ENCODE data around the gene PADI4. TPM values are rescaled to one million over a fixed set of nuclear protein-coding genes. Genes with fewer than 3 reads are reported as not detected.

The PADI4 gene
- total and polyA plus RNA-seq, 2 experiments from 2014 or later, result 0.45 to 0.52 TPM

- no peak overlapping the region for H3K4me3 ChIP-seq
- H3K9me3 Mint-ChIP-seq, result peaks cover 6% of the 10 kb centered on the region
- no peak for TF ChIP-seq CREB1 (CRISPR knock-in tag; IDR thresholded peaks at IDR 0.05; ENCODE audit: low read depth)
- TF ChIP-seq, protein P1, sequence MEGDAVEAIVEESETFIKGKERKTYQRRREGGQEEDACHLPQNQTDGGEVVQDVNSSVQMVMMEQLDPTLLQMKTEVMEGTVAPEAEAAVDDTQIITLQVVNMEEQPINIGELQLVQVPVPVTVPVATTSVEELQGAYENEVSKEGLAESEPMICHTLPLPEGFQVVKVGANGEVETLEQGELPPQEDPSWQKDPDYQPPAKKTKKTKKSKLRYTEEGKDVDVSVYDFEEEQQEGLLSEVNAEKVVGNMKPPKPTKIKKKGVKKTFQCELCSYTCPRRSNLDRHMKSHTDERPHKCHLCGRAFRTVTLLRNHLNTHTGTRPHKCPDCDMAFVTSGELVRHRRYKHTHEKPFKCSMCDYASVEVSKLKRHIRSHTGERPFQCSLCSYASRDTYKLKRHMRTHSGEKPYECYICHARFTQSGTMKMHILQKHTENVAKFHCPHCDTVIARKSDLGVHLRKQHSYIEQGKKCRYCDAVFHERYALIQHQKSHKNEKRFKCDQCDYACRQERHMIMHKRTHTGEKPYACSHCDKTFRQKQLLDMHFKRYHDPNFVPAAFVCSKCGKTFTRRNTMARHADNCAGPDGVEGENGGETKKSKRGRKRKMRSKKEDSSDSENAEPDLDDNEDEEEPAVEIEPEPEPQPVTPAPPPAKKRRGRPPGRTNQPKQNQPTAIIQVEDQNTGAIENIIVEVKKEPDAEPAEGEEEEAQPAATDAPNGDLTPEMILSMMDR (conservative IDR thresholded peaks at IDR 0.05; ENCODE audit: low read depth in 2 of 2), result no peak
- no peaks in the 10 kb centered on the region for H3K36me3 Mint-ChIP-seq (ENCODE audit: low read depth)
- H3K27me3 Mint-ChIP-seq (ENCODE audit: insufficient read depth, low read depth, poor library complexity), result peaks cover 3% of the 10 kb centered on the region
- H3K4me2 ChIP-seq, result no peak overlapping the region
- no peaks in the 10 kb centered on the region for H3K4me1 ChIP-seq (ENCODE audit: insufficient read depth)
- H4K20me1 ChIP-seq (replicated peaks; ENCODE audit: insufficient read depth), result no peaks in the 10 kb centered on the region
- H3K4me3 Mint-ChIP-seq, result no peak overlapping the region
- no peaks in the 10 kb centered on the region for H3K36me3 ChIP-seq (ENCODE audit: insufficient read depth)
- peak overlapping the region; percentile 38; the same call in 1 of the 2 replicates for H2AFZ ChIP-seq
- ATAC-seq (no peak), DNase-seq (ENCODE audit: low spot score) (no peak)
- H3K27ac Mint-ChIP-seq, result no peak overlapping the region
- no peak overlapping the region for H3K27ac ChIP-seq (ENCODE audit: low read depth)
- H3K9me2 ChIP-seq (ENCODE audit: insufficient read depth), result no peaks in the 10 kb centered on the region
- H3K79me2 ChIP-seq (replicated peaks; ENCODE audit: insufficient read depth), result no peaks in the 10 kb centered on the region
- no peaks in the 10 kb centered on the region for H3F3A ChIP-seq (replicated peaks; ENCODE audit: low read depth)
- no peaks in the 10 kb centered on the region for H3K4me1 Mint-ChIP-seq
- H3K27me3 ChIP-seq (ENCODE audit: insufficient read depth), result no peaks in the 10 kb centered on the region
Measured at GRCh38 chr1:17338706-17339493, 30.9 kb downstream of the PADI4 start.

DNA sequence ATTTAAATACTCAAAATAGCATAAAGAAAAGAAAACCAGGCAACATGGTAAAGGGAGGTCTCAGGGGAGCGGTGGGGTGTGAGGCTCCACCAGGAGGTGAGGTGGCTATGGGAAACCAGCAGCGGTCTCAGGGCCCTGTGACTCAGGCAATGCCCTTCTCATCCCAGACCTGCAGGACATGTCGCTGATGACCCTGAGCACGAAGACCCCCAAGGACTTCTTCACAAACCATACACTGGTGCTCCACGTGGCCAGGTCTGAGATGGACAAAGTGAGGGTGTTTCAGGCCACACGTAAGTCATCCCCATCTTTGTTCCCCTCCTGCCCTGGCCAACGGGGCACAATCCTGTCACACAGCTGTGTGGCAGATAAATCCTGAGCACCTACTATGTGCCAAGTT, 31.5 kb downstream of the PADI4 start:
- Mint-ChIP-seq H3K9me3 (peaks cover 8% of the 10 kb centered on the region), H3K27ac (no peak overlapping the region), H3K4me1 (no peaks in the 10 kb centered on the region), H3K27me3 (ENCODE audit: insufficient read depth, low read depth, poor library complexity) (peaks cover 3% of the 10 kb centered on the region), H3K4me3 (no peak overlapping the region), H3K36me3 (ENCODE audit: low read depth) (no peaks in the 10 kb centered on the region)
- Histone ChIP-seq H3K27ac (ENCODE audit: low read depth) (no peak overlapping the region), H3K79me2 (replicated peaks; ENCODE audit: insufficient read depth) (no peaks in the 10 kb centered on the region), H2AFZ (no peak overlapping the region), H3K4me3 (no peak overlapping the region), H4K20me1 (replicated peaks; ENCODE audit: insufficient read depth) (no peaks in the 10 kb centered on the region), H3K36me3 (ENCODE audit: insufficient read depth) (no peaks in the 10 kb centered on the region), H3K9me2 (ENCODE audit: insufficient read depth) (no peaks in the 10 kb centered on the region), H3F3A (replicated peaks; ENCODE audit: low read depth) (no peaks in the 10 kb centered on the region), H3K4me2 (no peak overlapping the region), H3K4me1 (ENCODE audit: insufficient read depth) (no peaks in the 10 kb centered on the region), H3K27me3 (ENCODE audit: insufficient read depth) (no peaks in the 10 kb centered on the region)
- DNase-seq (ENCODE audit: low spot score) (no peak), ATAC-seq (no peak)
- TF ChIP-seq ZNF114 (CRISPR knock-in tag; IDR thresholded peaks at IDR 0.05) (no peak), EZH2phosphoT487 (IDR thresholded peaks at IDR 0.05; ENCODE audit: unreplicated experiment) (no peak), CREB1 (CRISPR knock-in tag; IDR thresholded peaks at IDR 0.05; ENCODE audit: low read depth) (no peak), POLR2AphosphoS5 (IDR thresholded peaks at IDR 0.05; ENCODE audit: low read depth) (no peak), NANOG (IDR thresholded peaks at IDR 0.05; ENCODE audit: borderline replicate concordance) (no peak), ZNF462 (CRISPR knock-in tag; IDR thresholded peaks at IDR 0.05) (no peak)
- TF ChIP-seq, protein P2, sequence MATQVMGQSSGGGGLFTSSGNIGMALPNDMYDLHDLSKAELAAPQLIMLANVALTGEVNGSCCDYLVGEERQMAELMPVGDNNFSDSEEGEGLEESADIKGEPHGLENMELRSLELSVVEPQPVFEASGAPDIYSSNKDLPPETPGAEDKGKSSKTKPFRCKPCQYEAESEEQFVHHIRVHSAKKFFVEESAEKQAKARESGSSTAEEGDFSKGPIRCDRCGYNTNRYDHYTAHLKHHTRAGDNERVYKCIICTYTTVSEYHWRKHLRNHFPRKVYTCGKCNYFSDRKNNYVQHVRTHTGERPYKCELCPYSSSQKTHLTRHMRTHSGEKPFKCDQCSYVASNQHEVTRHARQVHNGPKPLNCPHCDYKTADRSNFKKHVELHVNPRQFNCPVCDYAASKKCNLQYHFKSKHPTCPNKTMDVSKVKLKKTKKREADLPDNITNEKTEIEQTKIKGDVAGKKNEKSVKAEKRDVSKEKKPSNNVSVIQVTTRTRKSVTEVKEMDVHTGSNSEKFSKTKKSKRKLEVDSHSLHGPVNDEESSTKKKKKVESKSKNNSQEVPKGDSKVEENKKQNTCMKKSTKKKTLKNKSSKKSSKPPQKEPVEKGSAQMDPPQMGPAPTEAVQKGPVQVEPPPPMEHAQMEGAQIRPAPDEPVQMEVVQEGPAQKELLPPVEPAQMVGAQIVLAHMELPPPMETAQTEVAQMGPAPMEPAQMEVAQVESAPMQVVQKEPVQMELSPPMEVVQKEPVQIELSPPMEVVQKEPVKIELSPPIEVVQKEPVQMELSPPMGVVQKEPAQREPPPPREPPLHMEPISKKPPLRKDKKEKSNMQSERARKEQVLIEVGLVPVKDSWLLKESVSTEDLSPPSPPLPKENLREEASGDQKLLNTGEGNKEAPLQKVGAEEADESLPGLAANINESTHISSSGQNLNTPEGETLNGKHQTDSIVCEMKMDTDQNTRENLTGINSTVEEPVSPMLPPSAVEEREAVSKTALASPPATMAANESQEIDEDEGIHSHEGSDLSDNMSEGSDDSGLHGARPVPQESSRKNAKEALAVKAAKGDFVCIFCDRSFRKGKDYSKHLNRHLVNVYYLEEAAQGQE (IDR thresholded peaks at IDR 0.05; ENCODE audit: unreplicated experiment), result no peak

All from GM23338 (cell line).